Stimulated activated CD8-positive, alpha-beta memory T cell treated with anti-CD3 and anti-CD28 coated beads, Interleukin-7, amount 100 ng/mL, for 4 hours (primary cell): ENCODE data around the gene STX18.
"Not testable (repeated sequence)": the region's sequence is repeated elsewhere in the genome, so short reads cannot be mapped to it uniquely, and the experiment has no call there.

Experiments used
- DNase-seq, 2 donors: peaks; one replicate each; pipeline ENCODE4 v3.0.0-alpha.2; 2020; ENCODE audit warnings: low read depth in 2 of 2

STX18 gene

DNA sequence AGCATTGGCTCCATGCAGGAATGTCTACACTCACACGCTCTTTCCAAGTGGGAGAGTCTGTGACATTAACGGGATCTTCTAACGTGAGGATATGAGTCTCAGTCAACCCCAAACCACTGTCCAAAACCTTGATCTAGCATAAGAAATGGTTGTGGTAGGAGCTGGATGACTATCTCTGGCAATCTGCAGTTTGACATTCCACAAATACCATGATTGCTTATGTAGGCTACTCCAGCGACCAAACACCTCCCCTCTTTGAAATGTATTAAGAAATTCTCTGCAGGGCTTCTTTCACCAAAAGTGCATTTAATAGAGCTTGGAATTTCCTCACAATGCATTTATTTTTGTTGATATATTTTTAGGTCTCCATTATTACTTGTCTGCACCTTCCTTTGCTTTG, 14.1 kb upstream of the STX18 start:
- no peak for DNase-seq

- DNase-seq = no peak
Observed at GRCh38 chr4:4554234-4554633, 12.4 kb upstream of the STX18 start.

- DNase-seq = not testable (repeated sequence)
Observed at GRCh38 chr4:4552042-4552441, 10.2 kb upstream of the STX18 start.

- DNase-seq = not testable (repeated sequence)
Observed at GRCh38 chr4:4550161-4550560, 8.3 kb upstream of the STX18 start.

DNA sequence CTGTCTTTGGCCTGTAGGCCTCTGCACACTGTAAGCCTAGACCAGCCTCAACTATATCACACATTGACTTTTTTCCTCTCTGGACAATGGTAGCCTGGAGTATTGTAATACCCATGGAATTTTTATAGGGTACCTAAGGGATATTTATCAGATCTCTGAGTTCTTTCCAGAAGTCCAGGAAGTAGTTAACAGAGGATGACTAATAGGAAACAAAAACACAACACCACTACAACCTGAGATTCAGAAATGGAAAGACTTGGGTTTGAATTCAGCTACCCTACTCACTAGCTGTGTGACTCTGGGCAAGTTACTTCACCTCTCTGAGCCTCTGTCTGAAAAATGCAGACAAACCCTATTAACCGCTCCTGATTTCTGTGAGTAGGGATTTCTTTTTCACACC, 7.7 kb upstream of the STX18 start:
- DNase-seq = no peak

DNA sequence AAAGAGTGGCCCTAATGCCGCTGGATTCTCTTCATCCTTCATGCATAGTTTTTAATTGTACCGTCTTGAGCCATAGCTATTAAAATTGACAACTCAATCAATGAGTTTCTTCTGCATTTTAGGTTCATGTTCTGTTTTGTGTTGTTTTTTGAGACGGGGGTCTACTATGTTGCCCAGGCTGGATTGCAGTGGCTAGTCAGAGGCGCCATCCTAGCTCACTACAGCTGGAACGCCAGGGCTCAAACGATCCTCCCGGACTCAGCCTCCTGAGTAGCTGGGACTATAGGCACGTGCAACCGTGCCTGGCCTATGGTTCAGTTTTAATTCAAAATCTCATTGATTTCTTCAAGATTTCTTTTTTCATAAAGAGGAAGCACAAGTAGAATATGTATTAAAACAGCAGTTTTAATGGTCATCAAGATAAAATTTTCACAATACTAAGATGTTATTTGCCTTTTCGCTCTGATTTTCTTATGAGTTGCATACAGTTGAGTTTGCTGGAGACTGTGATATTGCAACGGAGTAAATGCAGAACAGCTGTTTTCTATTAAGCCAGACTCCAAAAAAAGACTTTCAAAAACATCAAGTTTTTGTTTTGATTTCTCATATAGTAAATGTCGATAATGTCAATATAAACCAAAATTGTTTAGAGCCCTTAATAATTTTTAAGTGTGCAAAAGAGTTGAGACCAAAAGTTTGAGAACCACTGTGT, 1.1 kb upstream of the STX18 start:
- no peak for DNase-seq

GRCh38 chr4:4541040-4541631, 712 bp downstream of the STX18 start:
- peak in 1 of 2 donors; percentile 5 for DNase-seq

GRCh38 chr4:4539481-4539880, 2.4 kb downstream of the STX18 start:
- DNase-seq = no peak

- no peak for DNase-seq
Observed at GRCh38 chr4:4535590-4535989, 6.3 kb downstream of the STX18 start.

DNA sequence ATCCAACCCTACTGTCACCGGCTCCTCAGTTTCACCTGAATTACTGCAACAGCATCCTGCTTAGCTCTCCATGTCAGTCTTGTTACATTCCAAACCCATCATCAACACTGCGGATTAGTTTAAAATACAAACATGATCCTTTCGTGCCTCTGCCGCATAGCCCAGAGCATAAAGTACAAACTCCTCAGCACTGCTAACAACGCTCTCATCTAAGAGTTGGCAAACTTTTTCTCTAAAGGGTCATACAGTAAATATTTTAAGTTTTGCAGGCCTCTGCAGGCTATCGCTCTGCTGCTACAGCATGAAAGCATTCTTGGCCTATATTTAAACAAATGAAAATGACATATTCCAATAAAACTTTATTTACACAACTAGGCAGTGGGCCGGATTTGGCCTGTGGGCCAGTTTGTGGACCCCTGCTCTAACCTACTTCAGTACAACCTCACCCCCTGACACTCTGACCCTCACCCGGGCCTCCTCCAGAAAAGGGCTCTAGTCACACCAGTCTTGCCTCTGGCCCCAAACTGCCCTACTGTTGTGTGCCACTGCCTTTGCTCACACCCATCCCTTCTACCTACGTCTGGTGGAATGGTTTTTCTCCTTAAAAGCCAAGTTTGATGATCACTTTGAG, 7.2 kb downstream of the STX18 start:
- DNase-seq = no peak

- no peak for DNase-seq
Observed at GRCh38 chr4:4533461-4534169, 8.2 kb downstream of the STX18 start.

DNA sequence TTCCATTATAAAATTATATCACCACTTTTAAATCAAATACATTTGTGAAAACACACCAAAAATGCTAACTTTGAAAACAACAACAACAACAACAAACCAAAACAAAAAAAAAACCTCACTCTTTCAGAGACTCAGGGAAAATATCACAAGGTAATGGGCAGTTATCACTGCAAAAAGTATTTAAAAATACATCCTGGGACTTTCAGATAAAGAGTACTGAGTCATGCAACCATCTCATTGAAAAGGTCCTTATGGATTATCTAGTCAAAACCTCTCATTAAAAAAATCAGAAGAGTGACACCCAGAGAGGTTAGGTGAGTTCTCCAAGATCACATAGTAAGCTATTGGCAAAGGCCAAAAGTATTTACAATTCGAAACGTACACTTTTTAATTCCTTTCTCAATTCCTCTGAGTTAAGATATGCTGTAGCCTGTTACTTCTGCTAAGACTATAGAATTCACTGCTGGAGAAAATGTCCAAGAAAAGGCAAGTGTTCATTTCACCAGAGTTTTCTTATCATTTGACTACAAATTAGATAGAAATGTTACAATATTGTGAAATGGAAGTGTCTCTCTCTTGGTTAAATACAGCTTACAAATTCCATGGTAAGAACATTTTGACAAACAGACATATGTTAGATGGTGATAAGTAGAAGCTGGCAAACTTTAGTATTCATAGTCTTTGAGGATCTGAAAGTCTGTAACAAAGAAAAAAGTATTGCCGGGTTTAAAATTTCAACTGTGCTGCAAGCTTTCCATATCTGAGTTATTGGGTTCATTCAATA, 9.3 kb downstream of the STX18 start:
- DNase-seq = no peak

DNA sequence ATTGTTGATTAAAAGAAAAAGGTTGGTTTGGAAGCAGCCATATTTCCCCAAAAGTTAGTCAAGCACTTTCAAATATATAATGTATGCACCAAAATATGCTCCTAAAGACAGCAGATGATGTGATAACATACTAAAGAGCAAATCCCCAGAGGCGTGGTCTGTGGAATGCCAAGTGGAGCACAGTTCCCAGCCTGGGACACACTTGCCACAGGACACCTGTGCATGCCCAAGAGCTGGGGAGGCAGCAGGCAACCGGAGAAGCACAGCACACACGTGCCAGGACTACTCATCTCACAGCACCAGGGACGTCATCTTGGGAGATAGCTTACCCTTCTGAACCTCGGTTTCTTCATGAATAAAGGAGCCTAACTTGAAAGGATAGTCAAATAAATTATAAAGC, 12.5 kb downstream of the STX18 start:
- DNase-seq = no peak

GRCh38 chr4:4526401-4526800, 15.4 kb downstream of the STX18 start:
- DNase-seq = no peak

- DNase-seq = peak; percentile 22 to 38
Observed at GRCh38 chr4:4524364-4524763, 17.5 kb downstream of the STX18 start.

GRCh38 chr4:4521731-4522130, 20.1 kb downstream of the STX18 start:
- DNase-seq = no peak

- no peak for DNase-seq
Observed at GRCh38 chr4:4521136-4521535, 20.7 kb downstream of the STX18 start.

GRCh38 chr4:4519297-4519894, 22.5 kb downstream of the STX18 start:
- no peak for DNase-seq

DNA sequence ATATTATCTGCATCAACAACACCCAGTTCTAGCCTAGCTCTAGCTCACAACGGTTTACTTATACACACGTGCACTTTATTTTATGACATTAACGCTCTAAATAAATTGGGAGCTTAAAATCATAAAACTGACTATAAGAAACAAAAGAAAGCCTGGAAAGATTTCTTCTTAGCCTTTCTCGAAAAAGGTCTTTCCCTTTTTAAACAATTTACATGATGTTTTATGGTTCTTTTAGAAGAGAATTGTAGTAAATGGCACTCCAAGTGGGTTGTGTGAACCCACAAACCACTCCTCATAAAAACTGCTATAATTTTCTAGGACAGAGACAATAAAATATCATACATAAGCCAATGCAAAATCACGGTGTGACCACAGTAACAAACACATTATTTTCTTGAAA, 23.1 kb downstream of the STX18 start:
- no peak for DNase-seq

DNA sequence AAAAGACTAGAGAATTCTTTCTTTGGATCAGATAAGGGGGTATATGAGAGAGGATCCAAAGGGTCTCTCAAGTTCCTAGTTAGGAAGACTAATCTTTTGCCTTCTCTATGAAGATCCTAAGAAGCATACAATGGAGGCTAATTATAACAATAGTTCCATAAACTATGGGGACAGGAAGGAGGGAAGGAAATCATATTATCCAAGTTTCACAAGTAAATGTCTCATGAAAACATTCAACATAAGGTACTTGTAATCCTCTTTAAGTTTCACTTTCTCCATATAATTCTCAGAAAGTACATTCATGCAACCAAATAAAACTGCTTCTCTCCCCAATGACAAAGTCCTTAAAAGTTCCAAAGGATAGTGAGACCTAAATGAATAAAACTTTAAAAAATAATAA, 27.1 kb downstream of the STX18 start:
- no peak for DNase-seq

DNA sequence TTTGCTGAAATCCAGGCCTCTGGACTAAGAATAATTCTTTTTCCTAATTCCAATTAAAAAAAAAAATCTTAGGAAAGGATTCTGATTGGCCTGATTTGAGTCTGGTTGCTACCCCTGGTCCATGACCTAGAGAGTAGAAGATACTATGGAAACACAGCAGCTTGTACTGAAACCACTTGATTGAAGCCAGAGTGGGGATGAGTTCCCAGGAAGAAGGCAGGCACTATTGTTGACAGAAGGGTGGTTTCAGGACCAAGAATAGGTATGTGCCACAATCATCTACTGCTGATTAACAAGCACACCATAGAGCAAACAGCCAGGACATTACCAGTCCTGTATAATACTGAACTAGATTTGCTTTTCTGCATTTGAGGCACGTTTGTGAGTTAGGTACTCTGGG, 29.6 kb downstream of the STX18 start:
- no peak for DNase-seq
